Stimulated activated naive CD4-positive, alpha-beta T cell (primary cell): Measurements from ENCODE around the gene NFIX.
A peak's percentile ranks its signal among the peaks of the same experiment; 100 is the strongest.

Experiments
- DNase-seq, 6 experiments: peaks; one replicate each; lab custom pipeline; 2025; lab: John Stamatoyannopoulos, UW

NFIX gene

DNA sequence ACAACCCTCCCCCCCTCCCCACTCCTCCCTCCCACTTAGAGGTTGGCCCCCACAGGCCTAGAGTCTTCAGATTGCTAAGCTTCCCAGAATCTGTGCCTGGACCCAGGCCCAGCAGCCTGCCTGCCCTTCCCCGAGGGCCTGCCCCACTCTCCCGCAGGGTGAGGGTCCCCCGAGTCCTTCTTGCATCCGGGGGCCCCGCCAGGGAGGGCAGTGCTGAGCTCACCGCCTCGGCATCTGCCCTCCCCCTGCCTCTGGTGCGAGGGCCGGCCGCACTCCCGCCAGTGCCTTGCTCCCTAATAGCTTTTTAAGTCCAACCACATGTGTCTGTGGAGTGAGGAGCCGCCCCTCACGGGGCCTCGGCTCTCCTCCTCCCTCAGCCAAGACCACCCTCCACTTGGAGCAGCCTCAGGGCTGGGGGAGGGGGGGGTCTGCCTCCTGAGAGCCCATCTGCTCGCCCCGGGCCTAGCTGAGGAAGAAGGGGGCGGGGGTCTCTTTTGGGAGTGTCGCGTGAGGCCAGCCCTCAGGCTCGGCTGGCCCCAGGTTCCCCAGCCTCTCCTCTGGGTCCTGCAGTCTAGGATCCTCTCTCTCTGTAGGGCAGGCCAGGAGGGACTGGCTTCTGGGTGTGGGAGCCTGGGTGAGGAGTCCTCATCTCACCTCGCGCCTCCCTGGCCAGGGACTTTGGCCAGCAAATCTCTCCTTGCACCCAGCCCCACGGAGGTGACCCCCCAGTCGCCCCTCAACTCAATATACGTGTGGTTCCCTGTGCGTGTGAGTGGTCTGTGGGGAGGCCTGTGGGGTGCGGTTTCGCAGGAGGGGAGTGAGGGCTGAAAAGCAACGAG lies 60.2 kb downstream of the NFIX start:
- DNase-seq, result no peak

DNA sequence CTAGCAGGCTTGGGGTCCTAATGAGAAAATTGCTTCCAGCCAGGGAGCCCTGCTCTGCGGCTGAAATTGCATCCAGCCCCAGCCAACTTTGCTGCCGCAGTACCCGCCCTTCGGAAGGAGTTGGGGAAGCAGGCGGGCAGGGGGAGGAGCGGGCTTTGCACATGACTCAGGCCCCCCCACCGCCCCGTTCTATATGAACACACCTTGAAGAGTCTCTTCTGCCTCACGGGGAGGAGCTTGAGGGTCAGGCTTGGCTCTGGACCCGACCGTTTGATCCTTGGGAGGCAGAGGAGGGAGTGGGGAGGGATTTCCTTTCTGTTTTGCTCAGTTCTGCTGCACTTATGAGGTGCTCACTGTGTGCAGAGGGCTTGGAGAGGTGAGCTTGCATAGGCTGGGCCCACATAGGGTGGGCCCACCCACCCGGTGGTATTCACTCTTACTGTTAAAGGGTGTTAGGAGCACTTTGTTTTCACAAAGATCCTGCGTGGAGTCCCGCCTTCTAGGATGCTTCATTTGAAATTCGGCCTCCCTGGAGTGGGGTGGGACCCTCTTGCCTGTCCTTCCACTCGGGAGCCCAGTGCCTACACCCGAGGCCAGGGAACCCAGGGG lies 60.9 kb downstream of the NFIX start:
- DNase-seq, result no peak

DNA sequence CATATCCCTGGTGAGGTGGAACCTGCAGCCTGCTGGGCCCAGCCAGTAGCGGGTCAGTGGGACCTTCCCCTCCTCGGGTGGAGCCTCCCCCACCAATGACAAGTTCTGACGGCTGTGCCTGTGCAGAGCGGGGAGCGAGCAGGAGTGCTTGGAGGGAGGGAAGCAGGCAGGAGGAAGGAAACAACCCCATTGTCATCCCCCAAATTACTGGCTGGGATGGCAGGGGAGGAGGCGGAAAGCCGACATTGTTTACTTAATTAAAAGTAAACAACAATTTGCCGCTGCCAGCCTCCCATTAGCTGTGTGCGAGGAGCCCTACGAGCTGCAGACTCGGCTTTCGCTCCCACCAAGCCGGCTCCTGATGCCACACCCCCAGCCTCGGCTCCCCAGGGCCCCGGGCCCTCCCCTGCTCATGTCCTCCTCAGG lies 61.9 kb downstream of the NFIX start:
- DNase-seq, result no peak

DNA sequence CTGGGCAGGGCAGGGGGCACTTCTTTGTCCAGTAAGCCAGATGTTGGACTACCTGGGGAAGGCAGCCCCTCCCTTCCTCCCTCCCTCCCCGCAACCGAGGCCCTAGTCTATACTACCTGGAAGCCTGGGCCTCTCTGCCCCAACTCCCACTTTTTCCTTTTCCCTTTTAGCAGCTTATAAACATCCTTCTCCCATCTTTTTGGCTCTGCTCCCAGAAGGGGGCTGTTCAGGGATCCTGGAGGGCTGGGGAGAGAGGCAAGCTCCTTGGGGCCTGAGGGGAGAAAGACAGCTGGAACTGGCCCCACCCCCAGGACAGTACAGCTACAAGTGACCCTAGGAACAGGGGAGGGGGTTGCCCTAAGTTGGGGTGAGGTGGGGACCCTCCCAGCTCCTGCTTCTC lies 62.5 kb downstream of the NFIX start:
- no peak for DNase-seq

- DNase-seq, result no peak
Observed at GRCh38 chr19:13058951-13059660, 63.8 kb downstream of the NFIX start.

- DNase-seq, result no peak
Observed at GRCh38 chr19:13060233-13060963, 65.1 kb downstream of the NFIX start.

DNA sequence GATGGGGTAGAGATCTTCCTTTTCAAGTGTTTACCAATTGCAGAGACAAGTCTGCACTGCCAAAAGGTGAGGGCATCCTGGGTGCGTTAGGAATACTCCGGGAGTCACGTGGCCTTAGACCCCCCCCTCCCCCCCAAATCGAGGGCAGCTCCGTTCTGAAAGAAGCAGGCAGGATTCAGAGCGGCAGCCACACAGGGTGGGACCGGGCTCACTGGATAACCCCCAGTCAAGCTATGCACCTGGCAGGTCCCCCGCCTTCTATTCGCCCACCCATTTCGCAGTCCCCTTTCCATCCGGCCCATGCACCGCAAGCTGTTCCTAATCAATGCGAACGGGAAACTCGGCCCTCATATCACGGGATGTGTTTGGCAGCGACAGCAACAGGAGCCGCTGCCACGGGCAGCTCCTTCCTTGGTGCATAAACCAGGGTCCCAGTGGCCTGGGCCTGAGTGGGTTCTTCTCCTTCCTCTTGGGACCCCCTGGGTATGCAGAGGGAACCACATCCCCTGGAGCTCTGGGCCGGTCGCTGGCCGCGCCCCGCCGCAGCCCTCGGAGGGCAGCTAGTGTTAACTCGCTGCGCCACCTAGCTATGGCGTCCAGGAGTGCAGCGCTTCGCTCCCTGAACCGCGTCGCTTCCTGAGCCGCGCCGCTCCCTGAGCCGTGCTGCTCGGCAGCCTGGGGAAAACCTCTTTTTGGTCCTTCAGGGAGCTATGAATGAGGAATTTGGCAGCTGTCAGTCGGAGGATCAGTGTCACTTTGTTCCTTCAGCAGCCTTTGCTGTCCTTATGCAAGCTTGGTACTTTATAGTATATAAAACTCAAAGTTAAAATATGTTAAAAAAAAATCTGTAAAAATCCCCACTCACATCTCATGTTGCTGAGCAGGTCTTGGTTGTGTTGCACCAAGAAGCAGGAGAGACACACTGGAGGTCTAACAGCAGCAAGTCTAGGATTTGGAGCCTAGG lies 66.0 kb downstream of the NFIX start:
- DNase-seq, result peak; percentile 41 to 72 (median 63)

GRCh38 chr19:13062317-13062716 lies 67.0 kb downstream of the NFIX start:
- no peak for DNase-seq

GRCh38 chr19:13063461-13064091 lies 68.3 kb downstream of the NFIX start:
- DNase-seq, result no peak

GRCh38 chr19:13064092-13064489 lies 68.8 kb downstream of the NFIX start:
- no peak for DNase-seq

- no peak for DNase-seq
Observed at GRCh38 chr19:13066226-13066625, 71.0 kb downstream of the NFIX start.

- DNase-seq, result no peak
Observed at GRCh38 chr19:13066933-13067807, 71.9 kb downstream of the NFIX start.

DNA sequence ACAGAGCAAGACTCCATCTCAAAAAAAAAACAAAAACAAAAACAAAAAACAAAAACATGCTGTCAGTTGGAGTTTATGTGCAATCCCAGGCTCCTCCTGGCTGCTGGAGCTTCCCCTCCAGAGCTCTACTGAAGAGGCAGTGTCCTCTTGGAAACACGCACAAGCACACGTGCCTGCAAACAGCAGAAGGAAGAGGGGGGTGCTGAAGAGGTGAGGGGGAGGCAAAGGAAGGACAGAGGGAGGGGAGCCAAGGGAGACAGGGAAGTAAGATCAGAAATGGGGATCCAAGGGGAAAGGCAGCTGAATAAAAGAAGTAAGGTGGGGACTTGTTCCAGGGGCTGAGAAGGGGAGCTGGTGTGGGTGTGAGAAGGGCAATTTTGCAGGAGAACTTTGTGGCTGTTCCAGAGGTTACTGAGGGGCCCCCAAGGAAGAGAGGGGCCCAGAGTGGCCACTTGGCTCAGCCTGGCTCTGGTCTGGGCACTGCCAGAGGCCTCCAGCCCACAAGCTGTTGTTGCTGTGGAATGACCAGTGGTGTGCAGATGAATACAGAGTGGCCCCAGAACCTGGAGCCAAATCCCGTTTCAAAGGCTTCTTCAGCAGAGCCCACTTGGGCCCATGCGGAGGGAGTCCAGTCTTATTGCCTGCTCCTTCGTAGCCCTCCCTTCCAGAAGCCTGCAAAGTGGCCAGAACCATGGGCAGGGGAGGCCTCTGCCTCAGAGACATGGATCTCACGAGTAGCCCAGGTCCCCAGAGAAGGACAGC lies 73.0 kb downstream of the NFIX start:
- no peak for DNase-seq

GRCh38 chr19:13069415-13070359 lies 74.4 kb downstream of the NFIX start:
- DNase-seq, result no peak

DNA sequence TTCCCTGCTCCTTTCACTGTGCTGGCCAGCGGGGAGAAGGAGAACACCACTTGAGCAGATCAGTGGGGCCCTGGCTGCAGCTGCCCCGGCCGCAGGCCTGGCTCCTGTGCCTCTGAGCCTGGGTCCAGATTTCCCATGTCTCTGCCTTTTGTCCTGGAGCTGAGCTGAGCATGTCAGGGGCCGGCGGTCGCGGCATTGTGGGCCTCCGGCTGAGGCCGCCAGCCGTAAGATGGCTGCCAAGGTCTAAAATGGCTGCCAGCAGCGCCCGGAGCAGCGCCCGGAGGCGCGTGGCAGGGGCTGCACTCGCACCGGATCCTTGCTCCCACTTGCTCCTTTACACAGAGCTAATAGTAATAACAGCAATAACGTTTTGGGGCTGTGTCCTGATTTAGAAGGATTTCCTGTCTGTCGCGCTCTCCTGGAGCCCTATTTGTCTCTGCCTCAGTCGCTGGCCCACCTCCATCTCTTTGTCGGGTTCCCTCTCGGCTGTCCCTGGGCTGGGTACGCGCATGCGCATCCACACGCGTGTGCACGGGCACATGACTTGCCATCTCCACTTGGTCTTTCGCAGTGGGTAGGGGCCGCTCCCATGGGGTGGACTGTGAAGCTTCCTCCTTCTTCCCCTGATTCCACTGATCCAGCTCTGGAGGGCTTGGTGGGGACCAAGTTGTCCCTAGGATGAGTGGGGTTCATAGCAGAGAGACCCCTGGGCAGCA lies 75.3 kb downstream of the NFIX start:
- DNase-seq, result no peak

DNA sequence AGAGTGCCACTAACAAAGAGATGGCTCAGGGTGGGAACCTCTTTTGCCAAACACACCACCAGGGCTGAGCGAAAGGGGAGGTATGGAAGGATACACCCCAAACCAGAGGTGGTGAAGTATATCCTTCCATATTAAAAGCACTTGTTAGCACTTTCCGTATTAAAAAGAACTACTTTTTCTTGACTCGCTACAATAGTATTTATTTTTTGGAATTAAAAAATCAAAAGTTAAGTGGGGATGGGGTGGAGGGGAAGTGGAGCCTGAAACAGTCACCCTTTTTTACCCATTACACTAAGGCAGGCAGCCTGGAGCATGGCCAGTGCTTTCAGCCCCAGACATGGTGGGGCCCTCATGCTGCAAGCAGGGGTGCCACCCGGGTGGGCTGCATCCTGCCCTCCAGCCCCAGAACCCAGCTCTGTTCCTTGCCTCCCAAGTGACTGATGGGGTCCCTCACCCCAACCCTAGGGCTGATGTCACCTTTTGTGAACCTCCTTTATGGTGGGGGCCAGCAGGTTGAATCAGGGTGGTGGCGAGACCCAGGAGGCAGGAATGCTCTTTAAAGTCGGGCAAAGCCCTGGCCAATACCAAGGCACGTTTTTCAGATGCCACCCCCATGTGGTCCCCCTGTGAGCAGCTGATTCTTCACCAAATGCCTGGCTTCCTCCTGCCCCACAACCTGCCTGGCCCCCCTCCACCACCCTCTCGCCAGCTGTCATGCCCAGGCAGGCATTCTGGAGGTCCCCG lies 76.3 kb downstream of the NFIX start:
- DNase-seq, result no peak
